Calu3 (cell line): ENCODE results near the gene BCOR. TPM values are rescaled to one million over a fixed set of nuclear protein-coding genes. Genes with fewer than 3 reads are reported as not detected.

Experiments
- BruUV-seq: library from RNA; stranded (reverse); fragments of 400-500 nt; replicated peaks from 2 replicates; lab custom pipeline; 2021; lab: Mats Ljungman, UMichigan
- CTCF ChIA-PET: fragments of 300-600 bp; sonication (Branson Sonifier 250); formaldehyde crosslinking; loops from one replicate; lab custom pipeline; 2022; ENCODE audit warnings: antibody characterized with exemption; lab: Charles Lee
- DNase-seq: peaks from one replicate; pipeline ENCODE4 v3.0.0; 2022
- H3K27ac Mint-ChIP-seq: one replicate; pipeline ENCODE4 v1.8.0; 2022; ENCODE audit warnings: mixed read lengths; ENCODE audit not compliant: unreplicated experiment
- H3K27me3 Mint-ChIP-seq: one replicate; pipeline ENCODE4 v1.8.0; 2022; ENCODE audit warnings: mixed read lengths; ENCODE audit not compliant: unreplicated experiment
- H3K36me3 Mint-ChIP-seq: one replicate; pipeline ENCODE4 v1.8.0; 2022; ENCODE audit warnings: mild to moderate bottlenecking, moderate library complexity, mixed read lengths; ENCODE audit not compliant: insufficient read depth, unreplicated experiment
- H3K4me1 Mint-ChIP-seq: one replicate; pipeline ENCODE4 v1.8.0; 2022; ENCODE audit warnings: mild to moderate bottlenecking, low read depth, mixed read lengths; ENCODE audit not compliant: unreplicated experiment
- H3K4me3 Mint-ChIP-seq: one replicate; pipeline ENCODE4 v1.8.0; 2022; ENCODE audit warnings: mild to moderate bottlenecking, low read depth, moderate library complexity, mixed read lengths; ENCODE audit not compliant: unreplicated experiment
- H3K9me3 Mint-ChIP-seq: one replicate; pipeline ENCODE4 v1.8.0; 2022; ENCODE audit warnings: low read depth, mixed read lengths; ENCODE audit not compliant: unreplicated experiment
- intact Hi-C: fragments of 100-400 bp; cut with micrococcal nuclease; formaldehyde crosslinking; loops from one replicate; pipeline ENCODE4 v1.10.0; 2022; ENCODE audit not compliant: unreplicated experiment
- total RNA-seq: library from RNA; stranded (reverse); gene quantifications from 2 replicates; pipeline ENCODE4 v1.2.3, GENCODE V29; 2022
- TF ChIP-seq, protein P1 (sequence below): fragments of 200-600 bp; IDR thresholded peaks from one replicate; pipeline ENCODE4 v1.8.0; 2022; ENCODE audit warnings: antibody characterized with exemption; ENCODE audit not compliant: unreplicated experiment

The BCOR gene
- total RNA-seq, 1 experiment from 2014 or later, result 21.1 TPM

- DNase-seq, result peak; percentile 71
- TF ChIP-seq, protein P1, sequence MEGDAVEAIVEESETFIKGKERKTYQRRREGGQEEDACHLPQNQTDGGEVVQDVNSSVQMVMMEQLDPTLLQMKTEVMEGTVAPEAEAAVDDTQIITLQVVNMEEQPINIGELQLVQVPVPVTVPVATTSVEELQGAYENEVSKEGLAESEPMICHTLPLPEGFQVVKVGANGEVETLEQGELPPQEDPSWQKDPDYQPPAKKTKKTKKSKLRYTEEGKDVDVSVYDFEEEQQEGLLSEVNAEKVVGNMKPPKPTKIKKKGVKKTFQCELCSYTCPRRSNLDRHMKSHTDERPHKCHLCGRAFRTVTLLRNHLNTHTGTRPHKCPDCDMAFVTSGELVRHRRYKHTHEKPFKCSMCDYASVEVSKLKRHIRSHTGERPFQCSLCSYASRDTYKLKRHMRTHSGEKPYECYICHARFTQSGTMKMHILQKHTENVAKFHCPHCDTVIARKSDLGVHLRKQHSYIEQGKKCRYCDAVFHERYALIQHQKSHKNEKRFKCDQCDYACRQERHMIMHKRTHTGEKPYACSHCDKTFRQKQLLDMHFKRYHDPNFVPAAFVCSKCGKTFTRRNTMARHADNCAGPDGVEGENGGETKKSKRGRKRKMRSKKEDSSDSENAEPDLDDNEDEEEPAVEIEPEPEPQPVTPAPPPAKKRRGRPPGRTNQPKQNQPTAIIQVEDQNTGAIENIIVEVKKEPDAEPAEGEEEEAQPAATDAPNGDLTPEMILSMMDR, result no peak
- intact Hi-C loops, result loop anchor here (10.0 kb wide), 1 partner anchor 46 kb away; no protein-coding TSS in a partner anchor
- Mint-ChIP-seq H3K27ac (peak overlapping the region; percentile 73), H3K9me3 (no peaks in the 10 kb centered on the region), H3K4me1 (peaks cover 17% of the 10 kb centered on the region), H3K4me3 (peak overlapping the region; percentile 73), H3K27me3 (no peaks in the 10 kb centered on the region), H3K36me3 (peaks cover 40% of the 10 kb centered on the region)
- CTCF ChIA-PET, result interaction anchor here (0.5 to 1.1 kb wide), 4 partner anchors 13 to 63 kb away, joined by 3 to 8 read pairs (median 4); no protein-coding TSS in a partner anchor
- BruUV-seq, result no TSS peak
These were observed 10.6 kb upstream of the BCOR start for GRCh38 chrX:40108162-40108958.

DNA sequence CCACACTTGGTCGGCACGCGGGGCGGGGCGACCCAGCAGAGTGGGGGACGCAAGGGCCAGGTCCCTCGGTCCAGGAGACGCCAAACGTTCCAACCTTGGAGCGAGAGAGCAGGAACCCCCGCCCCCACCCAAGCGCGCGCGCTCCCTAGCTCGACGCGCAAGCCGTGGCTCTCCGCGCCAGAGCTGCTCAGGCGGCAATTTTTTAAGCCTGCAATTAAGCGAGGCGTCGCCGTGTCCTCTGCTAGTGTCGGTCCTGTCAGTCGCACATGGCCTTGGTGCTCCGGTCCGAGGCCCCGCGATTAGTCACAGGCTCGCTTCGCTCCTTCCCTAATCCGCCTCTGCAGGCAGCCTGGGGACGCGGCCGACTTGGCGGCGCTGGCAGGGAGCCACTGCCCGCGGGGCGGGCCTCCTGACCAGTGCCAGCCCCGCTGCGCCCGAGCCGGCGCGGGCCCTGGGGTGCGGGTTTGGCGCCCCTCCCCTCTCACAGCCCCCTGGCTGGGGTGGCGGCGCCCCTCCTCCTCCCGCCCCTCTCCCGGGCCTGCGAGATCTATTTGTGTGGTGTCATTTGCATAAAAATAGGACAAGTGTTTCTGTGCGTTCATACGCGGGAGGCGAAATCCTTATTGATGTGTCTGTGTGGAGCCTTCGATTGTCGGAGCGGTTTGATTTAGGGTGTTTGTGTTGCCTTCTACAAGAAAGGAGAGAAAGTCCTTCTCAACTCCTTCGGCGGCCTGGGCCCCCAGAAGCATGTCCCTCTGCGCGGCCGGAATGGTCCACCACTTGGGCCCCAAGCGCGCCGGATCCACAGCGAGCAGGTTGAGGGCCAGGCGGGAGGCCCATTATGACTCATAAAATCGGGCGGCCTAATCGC is 9.8 kb upstream of the BCOR start:
- CTCF ChIA-PET, result interaction anchor here (0.7 to 1.1 kb wide), 3 partner anchors 12 to 52 kb away, joined by 3 to 8 read pairs (median 3); no protein-coding TSS in a partner anchor
- intact Hi-C loops, result loop anchor here (1.0 to 10.0 kb wide), 2 partner anchors 47 to 62 kb away; no protein-coding TSS in a partner anchor
- no TSS peak for BruUV-seq

GRCh38 chrX:40106676-40107290 is 9.0 kb upstream of the BCOR start:
- no peaks in the 10 kb centered on the region for H3K9me3 Mint-ChIP-seq
- CTCF ChIA-PET, result no interaction called here
- peak overlapping the region; percentile 61 for H3K27ac Mint-ChIP-seq
- peaks cover 9% of the 10 kb centered on the region for H3K4me1 Mint-ChIP-seq
- H3K36me3 Mint-ChIP-seq, result peaks cover 40% of the 10 kb centered on the region
- intact Hi-C loops, result loop anchor here (1.0 to 10.0 kb wide), 2 partner anchors 48 to 63 kb away; no protein-coding TSS in a partner anchor
- TF ChIP-seq, protein P1, result no peak
- no peak for DNase-seq
- peak overlapping the region; percentile 73 for H3K4me3 Mint-ChIP-seq
- no peaks in the 10 kb centered on the region for H3K27me3 Mint-ChIP-seq
- BruUV-seq, result no TSS peak

More for the DNA sequence above, 9.8 kb upstream of the BCOR start:
- peaks cover 40% of the 10 kb centered on the region for H3K36me3 Mint-ChIP-seq
- TF ChIP-seq, protein P1, result no peak
- no peaks in the 10 kb centered on the region for H3K27me3 Mint-ChIP-seq
- peaks cover 17% of the 10 kb centered on the region for H3K4me1 Mint-ChIP-seq
- peak overlapping the region; percentile 73 for H3K4me3 Mint-ChIP-seq
- no peaks in the 10 kb centered on the region for H3K9me3 Mint-ChIP-seq
- H3K27ac Mint-ChIP-seq, result peak overlapping the region; percentile 73
- DNase-seq, result peak; percentile 65
